ENCODE data around the gene DZIP1.
"Not testable (repeated sequence)": the region's sequence is repeated elsewhere in the genome, so short reads cannot be mapped to it uniquely, and the experiment has no call there.

Gene DZIP1, protein sequence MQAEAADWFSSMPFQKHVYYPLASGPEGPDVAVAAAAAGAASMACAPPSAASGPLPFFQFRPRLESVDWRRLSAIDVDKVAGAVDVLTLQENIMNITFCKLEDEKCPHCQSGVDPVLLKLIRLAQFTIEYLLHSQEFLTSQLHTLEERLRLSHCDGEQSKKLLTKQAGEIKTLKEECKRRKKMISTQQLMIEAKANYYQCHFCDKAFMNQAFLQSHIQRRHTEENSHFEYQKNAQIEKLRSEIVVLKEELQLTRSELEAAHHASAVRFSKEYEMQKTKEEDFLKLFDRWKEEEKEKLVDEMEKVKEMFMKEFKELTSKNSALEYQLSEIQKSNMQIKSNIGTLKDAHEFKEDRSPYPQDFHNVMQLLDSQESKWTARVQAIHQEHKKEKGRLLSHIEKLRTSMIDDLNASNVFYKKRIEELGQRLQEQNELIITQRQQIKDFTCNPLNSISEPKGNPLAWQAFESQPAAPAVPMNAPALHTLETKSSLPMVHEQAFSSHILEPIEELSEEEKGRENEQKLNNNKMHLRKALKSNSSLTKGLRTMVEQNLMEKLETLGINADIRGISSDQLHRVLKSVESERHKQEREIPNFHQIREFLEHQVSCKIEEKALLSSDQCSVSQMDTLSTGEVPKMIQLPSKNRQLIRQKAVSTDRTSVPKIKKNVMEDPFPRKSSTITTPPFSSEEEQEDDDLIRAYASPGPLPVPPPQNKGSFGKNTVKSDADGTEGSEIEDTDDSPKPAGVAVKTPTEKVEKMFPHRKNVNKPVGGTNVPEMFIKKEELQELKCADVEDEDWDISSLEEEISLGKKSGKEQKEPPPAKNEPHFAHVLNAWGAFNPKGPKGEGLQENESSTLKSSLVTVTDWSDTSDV

GRCh38 chr13:95644601-95645052 is at the start of gene DZIP1:
Gene DZIP1, minus strand, starts transcription at chr13:95644706. Its CDS starts 2,677 bp downstream, at chr13:95642029.
- no peak for DNase-seq

- DNase-seq: not testable (repeated sequence)
These were observed 46.5 kb upstream of the DZIP1 start for GRCh38 chr13:95690986-95691385.

- DNase-seq: no peak
These were observed 45.0 kb upstream of the DZIP1 start for GRCh38 chr13:95689582-95689926.

- not testable (repeated sequence) for DNase-seq
These were observed 40.5 kb upstream of the DZIP1 start for GRCh38 chr13:95684960-95685359.

GRCh38 chr13:95684418-95684817 is 39.9 kb upstream of the DZIP1 start:
- DNase-seq: no peak

DNA sequence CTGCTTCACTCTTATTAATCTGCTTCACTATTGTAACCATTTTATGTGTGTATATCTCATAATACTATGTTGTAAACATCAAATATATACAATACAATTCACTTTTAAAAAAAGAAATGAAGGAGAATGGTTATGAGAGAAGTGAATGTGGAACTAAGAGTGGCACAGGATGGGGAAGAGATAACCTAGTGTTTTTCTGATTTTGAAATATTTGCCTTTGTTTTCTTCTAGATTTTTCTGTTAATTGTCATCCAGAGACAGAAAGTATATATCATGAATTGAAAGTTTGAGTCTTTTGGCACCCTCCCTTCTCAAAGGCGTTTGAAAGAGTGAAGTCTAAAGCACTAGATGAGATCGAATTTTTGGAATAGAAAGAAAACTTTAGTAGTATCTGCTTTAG is 35.2 kb upstream of the DZIP1 start:
- DNase-seq: no peak

DNA sequence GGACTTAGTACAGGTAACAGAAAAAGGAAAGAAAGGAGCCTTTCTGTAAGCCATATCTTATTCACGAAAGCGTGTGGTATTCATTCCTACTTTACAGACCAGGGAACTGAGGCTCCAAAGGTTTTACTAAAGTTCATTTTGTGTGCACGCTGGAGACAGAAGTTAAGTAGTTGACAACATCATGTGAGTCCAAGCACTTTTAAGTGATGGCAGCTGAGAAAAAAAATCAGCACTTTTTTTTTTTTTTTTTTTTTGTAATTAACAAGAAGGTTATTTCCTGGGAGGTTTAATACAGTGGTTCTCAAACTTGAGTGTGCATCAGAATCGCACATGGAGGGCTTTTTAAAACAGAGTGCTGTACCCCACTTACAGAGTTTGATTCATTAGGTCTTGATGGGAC is 34.5 kb upstream of the DZIP1 start:
- DNase-seq: no peak

DNA sequence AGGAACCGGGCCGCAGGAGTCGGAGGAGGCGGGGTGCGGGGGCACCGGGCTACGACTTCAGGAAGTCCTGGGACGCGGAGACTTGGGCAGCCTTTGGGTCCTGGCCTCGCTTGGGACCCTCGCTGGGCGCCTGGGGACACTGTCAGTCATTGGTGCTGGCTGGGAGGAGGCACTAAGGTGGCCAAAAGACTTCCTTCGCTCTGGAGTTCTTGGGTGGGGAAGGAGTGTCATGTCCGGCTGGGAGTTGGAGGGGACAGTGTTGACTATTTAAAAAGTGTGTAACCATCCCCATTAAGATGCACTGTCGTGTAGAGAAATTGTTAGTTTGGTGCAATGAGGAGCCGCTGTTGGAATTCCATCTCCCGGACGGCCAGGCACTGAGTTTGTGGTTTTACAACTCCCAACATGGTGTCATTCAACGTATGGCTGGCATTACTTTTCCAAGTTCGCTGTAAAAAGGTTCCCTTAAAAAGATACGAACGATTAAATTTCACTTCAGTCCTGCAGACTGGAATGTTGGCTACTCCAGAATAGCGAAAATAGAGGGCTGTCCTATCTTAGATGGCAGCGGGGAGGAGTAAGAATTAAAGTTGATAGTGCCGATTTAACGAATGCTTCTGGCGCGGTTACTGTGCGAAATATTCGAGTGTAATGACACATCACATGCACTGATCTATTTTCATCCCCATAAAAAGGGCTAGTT is 33.2 kb upstream of the DZIP1 start:
- DNase-seq: no peak

DNA sequence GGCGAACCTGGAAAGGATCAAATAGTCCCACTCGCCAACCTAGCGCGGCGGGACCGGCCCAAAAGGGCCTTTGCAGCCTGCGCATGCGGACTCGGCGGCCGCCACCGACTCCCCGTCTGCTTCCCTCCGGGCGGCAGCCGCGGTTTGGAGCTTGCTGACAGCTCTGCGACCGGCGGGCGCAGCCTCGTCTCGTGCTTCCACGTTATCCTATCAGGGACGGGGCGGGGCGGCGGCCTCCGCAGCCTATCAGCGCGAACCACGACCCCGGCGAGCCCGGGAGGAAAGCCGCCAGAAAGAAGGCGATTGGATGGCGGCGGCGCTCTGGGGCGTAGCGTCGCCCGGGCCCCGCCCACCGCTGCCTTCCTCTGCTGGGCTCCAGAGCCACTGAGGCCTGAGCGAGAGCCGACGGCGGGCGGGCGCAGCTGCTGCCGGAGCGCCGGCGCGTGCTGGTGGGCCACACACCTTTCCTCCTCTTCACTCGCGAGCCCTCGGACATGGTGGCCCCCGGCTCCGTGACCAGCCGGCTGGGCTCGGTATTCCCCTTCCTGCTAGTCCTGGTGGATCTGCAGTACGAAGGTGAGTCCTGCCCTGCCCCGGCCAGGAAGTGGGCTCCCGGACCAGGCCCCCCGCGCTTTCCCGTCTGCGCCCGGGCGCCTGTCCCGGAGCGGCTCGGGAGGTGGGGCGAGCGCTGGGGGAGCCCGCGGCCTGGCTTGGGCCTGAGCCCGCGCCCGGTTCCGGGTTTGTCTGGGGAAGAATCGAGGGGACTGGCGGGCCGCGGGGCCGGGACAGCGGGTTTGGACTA is 32.5 kb upstream of the DZIP1 start, which contains the start of gene DNAJC3:
Gene DNAJC3, plus strand, starts transcription at position 378 of the 802 bp plus-strand sequence. Its CDS starts 117 bp downstream, at position 495.
- peak; percentile 97 for DNase-seq

GRCh38 chr13:95676105-95676761 is 31.7 kb upstream of the DZIP1 start:
- no peak for DNase-seq

DNA sequence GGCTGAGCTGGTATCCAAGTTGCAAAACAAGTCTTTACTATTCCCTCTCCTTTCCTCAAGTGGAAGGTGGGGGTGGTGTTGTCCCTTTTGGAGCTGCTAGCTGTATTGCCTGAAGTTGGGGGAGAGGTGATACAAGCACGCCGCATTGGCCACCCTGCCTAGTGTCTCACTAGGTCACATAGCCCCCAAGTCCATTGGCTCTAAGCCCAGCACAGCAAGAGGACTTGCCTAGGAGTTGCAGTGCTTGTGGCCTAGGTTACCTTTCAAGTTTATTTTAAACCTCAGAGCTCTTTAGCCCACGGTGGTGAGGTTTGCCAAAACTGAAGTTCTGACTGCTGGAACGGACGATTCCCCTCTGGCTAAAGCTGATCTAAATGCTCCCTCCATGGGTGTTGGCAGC is 27.1 kb upstream of the DZIP1 start:
- no peak for DNase-seq

- not testable (repeated sequence) for DNase-seq
These were observed 22.7 kb upstream of the DZIP1 start for GRCh38 chr13:95667235-95667634.

- DNase-seq: no peak
These were observed 16.6 kb upstream of the DZIP1 start for GRCh38 chr13:95660981-95661581.

GRCh38 chr13:95659500-95659899 is 15.0 kb upstream of the DZIP1 start:
- DNase-seq: no peak

DNA sequence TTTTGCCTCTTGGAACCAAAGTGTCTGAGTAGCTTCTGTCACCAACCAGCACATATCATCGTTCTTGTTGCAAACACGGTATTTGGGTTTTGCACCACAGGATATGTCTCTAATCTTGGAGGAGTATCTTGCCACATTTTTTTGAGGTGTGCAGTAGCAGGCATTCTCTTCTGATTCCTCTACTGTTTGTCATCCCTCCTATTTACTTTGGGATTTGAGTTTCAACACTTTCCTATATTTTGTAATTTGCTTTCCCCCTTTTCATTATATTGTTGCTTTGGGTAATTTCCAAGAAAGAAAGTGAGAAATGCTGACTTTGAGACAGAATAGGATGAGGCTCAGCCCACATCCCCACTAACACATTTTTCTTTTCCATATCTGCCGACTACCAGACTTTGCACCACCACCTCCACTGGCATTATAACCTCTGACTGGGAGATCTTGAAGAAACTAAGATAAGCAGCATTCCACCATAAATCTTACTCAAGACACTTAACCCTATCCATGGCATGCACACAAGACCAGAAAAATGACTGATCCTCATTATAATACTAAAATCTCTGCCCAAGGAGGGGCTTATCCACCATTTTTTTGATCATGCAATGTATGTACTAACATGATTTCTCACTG is 12.0 kb upstream of the DZIP1 start:
- no peak for DNase-seq

- no peak for DNase-seq
These were observed 8.3 kb upstream of the DZIP1 start for GRCh38 chr13:95652821-95653220.

DNA sequence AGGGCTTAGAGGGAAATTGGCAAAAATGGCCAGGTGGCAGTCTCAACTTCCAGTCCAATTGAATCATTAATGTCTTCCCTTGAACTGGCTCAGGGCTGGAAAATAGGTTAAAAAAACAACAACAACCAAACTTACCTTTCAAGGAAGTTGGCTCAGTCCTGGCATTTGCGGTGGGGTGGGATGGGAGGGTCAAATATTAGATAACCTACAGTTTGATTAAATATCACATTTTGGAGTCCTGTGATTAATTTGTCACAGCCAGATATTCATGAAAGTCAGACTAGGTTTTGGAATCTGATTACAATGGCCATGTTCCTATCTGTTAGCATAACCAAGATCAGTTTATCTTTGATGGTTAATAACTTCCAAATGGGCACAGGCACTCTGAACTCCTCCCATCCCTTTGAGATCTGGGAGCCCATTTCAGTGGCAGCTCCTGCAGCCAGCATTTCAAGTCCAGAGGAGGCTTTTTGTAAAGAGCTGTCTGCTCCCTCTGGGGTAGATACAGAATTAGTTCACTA is 7.8 kb upstream of the DZIP1 start:
- no peak for DNase-seq

DNA sequence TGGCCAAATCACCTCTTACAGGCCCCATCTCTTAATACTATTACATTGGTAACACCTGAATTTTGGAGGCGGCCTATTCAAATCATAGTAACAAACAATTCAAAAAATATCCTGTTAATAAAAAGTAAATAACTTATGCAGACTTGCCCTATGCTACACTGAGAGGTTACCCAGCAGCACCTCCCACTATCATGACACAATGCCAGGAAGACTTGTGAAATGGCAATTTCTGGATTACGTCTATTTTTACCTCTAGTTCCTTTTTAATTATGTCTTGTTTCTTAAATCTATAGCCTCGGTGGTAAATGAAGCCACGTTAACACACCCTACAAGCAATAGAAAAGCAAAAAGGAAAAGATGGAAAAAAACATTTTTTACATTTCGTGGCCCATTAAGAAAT is 6.2 kb upstream of the DZIP1 start:
- no peak for DNase-seq

- no peak for DNase-seq
These were observed 2.8 kb upstream of the DZIP1 start for GRCh38 chr13:95647321-95647720.

DNA sequence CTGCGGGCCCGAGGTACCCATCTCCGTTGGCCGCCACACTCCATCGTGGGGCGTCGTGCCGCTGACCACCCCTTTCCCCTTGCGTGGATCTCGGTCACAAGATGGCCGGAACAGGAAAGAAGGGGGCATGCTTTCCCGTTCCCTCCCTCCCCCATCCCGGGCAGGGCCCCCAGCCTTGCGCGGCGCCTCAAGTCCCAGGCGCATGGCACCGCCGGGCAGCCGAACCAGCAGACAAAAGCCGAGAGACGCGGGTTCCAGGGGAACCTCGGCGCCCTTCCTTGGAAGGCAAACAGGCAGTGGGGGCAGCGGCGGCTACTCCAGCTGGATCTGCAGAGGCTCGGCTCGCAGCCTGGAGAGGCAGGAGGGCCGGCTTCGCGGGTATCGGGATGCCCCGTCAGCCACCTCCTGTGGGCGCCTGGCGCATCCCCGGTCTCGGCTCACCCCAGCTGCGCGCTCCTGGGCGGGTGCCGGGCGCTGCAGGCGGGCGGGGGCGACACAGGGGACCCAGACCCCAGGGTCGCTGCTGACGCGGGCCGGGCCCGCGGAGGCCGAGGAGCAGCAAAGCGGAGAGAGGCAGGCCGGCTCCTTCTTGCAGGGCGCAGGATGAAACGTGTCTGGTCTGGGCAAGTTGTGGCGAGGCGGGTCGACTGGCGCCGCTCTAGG is 439 bp downstream of the DZIP1 start:
- DNase-seq: no peak
